Measurements from ENCODE around the gene TMEM255A.

The TMEM255A gene

DNA sequence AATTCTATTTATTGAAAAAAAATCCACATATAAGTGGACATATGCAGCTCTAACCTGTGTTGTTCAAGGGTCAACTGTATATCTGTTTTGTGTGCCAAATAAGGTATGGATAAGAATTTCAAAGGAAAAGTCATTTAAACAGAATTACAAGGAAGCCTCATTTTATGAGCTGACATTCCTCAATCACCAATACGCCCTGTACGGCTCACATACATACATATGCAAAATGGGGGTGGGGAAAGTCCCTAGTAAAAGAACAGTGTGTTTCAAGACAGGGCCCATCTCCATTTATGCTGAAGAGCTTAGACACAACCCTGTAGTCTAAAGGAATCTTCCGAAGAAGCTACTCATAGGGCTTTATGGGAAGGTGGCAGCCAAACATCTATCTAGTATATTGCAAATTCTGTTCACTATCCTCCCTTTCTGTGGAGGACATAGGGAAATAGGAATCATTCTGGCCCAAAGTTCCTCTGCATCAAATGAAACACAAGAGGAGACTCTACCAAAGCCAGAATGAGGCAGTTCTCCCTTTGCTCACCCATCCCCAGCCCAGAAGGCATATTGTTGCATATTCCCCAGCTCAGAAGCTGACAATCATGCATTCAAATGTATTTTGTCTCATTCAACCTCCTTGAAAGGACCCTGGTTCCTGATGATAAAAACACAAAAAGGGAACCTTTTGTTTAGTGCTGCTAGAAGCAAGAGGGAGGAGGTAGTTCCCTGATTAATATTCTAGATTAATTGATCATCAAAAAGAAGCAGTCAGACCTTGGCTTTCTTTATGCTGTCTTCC, 74.4 kb downstream of the TMEM255A start:
- H3K36me3 ChIP-seq (replicated peaks) = no peaks in the 10 kb centered on the region
- H3K27me3 ChIP-seq (ENCODE audit: low read depth) = no peaks in the 10 kb centered on the region
- no peak overlapping the region for H3K4me3 ChIP-seq
- peaks cover 23% of the 10 kb centered on the region for H3K4me1 ChIP-seq
- H3K9me3 ChIP-seq = peaks cover 6% of the 10 kb centered on the region; the same call in 1 of the 2 replicates
- in situ Hi-C loops (cut with MboI; ENCODE audit: low sequenced_read_pairs) = loop anchor here (25.0 kb wide), 1 partner anchor 725 kb away; no protein-coding TSS in a partner anchor
- peak; percentile 71 to 88 for DNase-seq (ENCODE audit: low spot score in 2 of 2)

DNA sequence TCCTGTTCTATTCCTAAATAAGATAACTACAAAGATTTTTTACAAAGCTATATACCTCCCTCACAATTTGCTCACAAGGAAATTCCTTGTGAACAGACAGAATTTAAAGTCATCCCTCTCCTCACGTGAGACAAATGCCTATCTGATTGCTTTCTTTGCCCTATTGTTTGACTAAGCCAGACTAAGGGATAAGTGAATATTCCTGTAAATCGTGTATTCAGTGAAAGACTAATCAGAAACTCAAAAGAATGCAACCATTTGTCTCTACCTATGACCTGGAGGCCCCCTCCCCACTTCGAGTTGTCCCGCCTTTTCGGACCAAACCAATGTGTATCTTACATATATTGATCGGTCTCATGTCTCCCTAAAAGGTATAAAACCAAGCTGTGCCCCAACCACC, 76.0 kb downstream of the TMEM255A start:
- H3K4me3 ChIP-seq = no peak overlapping the region
- H3K27me3 ChIP-seq (ENCODE audit: low read depth) = no peaks in the 10 kb centered on the region
- in situ Hi-C loops (cut with MboI; ENCODE audit: low sequenced_read_pairs) = loop anchor here (25.0 kb wide), 1 partner anchor 723 kb away; no protein-coding TSS in a partner anchor
- peaks cover 23% of the 10 kb centered on the region for H3K4me1 ChIP-seq
- no peak for DNase-seq (ENCODE audit: low spot score in 2 of 2)
- peaks cover 10% of the 10 kb centered on the region for H3K9me3 ChIP-seq
- no peaks in the 10 kb centered on the region for H3K36me3 ChIP-seq (replicated peaks)

GRCh38 chrX:120228187-120228908, 82.9 kb downstream of the TMEM255A start:
- in situ Hi-C loops (cut with MboI; ENCODE audit: low sequenced_read_pairs) = loop anchor here (25.0 kb wide), 1 partner anchor 716 kb away; no protein-coding TSS in a partner anchor
- no peaks in the 10 kb centered on the region for H3K27me3 ChIP-seq (ENCODE audit: low read depth)
- no peak for DNase-seq (ENCODE audit: low spot score in 2 of 2)
- H3K4me1 ChIP-seq = no peaks in the 10 kb centered on the region
- peaks cover 10% of the 10 kb centered on the region for H3K9me3 ChIP-seq
- no peaks in the 10 kb centered on the region for H3K36me3 ChIP-seq (replicated peaks)
- no peak overlapping the region for H3K4me3 ChIP-seq

GRCh38 chrX:120224388-120224787, 86.9 kb downstream of the TMEM255A start:
- H3K36me3 ChIP-seq (replicated peaks) = no peaks in the 10 kb centered on the region
- no peaks in the 10 kb centered on the region for H3K27me3 ChIP-seq (ENCODE audit: low read depth)
- H3K4me1 ChIP-seq = no peaks in the 10 kb centered on the region
- H3K4me3 ChIP-seq = no peak overlapping the region
- in situ Hi-C loops (cut with MboI; ENCODE audit: low sequenced_read_pairs) = no loop called here
- H3K9me3 ChIP-seq = no peaks in the 10 kb centered on the region
- no peak for DNase-seq (ENCODE audit: low spot score in 2 of 2)

DNA sequence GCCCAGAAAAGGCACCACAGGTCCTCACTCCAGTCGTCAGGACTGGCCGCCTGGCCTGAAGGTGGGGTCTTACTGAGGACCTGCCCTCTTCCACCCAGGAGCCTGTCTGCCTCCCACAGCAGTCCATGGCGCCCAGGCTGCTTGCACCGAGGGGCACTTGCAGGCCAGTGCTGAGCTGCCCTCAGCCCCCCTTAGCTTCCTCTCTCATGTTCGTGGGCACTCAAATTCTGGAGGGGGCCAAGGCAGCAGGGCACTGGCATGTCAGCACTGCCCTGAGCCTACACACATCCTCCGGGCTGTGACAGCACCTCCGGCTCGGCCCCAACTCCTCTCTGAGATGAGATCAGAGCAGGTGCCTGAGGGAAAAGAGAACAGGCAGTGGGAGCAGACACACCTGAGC, 87.9 kb downstream of the TMEM255A start:
- H3K36me3 ChIP-seq (replicated peaks) = no peaks in the 10 kb centered on the region
- no peak overlapping the region for H3K4me3 ChIP-seq
- no peak for DNase-seq (ENCODE audit: low spot score in 2 of 2)
- in situ Hi-C loops (cut with MboI; ENCODE audit: low sequenced_read_pairs) = no loop called here
- H3K4me1 ChIP-seq = no peaks in the 10 kb centered on the region
- H3K27me3 ChIP-seq (ENCODE audit: low read depth) = no peaks in the 10 kb centered on the region
- H3K9me3 ChIP-seq = no peaks in the 10 kb centered on the region

- no peaks in the 10 kb centered on the region for H3K36me3 ChIP-seq (replicated peaks)
- in situ Hi-C loops (cut with MboI; ENCODE audit: low sequenced_read_pairs) = no loop called here
- H3K4me1 ChIP-seq = no peaks in the 10 kb centered on the region
- no peak overlapping the region for H3K4me3 ChIP-seq
- H3K27me3 ChIP-seq (ENCODE audit: low read depth) = no peaks in the 10 kb centered on the region
- H3K9me3 ChIP-seq = no peaks in the 10 kb centered on the region
- peak; percentile 56 to 85 for DNase-seq (ENCODE audit: low spot score in 2 of 2)
Observed at GRCh38 chrX:120213438-120214265, 97.6 kb downstream of the TMEM255A start.

Data from HAP-1 (cell line).